GM12878 (cell line): ENCODE results near the gene SPEM2. TPM values are rescaled to one million over a fixed set of nuclear protein-coding genes. Genes with fewer than 3 reads are reported as not detected.

Source experiments
- ATAC-seq: fragments of 200-7000 bp; cut with Tn5 transposase; 3 replicates; pipeline ENCODE4 v1.9.1; 2020; ENCODE audit warnings: mild to moderate bottlenecking, moderate library complexity
- BruUV-seq: library from RNA; stranded (reverse); fragments of 400-500 nt; replicated peaks from 2 replicates; lab custom pipeline; 2021; lab: Mats Ljungman, UMichigan
- CTCF ChIA-PET: fragments of 300-600 bp; sonication (Branson Sonifier 250); formaldehyde crosslinking; extraction: SDS; loops from one replicate; lab custom pipeline; 2021; ENCODE audit warnings: inconsistent platforms; lab: Yijun Ruan, JAX
- POLR2A ChIA-PET: fragments of 350-600 bp; formaldehyde crosslinking; extraction: SDS; loops from one replicate; lab custom pipeline; 2021; ENCODE audit warnings: inconsistent platforms; lab: Charles Lee
- RAD21 ChIA-PET: fragments of 300-600 bp; sonication (Branson Sonifier 250); formaldehyde crosslinking; loops from one replicate; lab custom pipeline; 2023; ENCODE audit warnings: antibody characterized with exemption; ENCODE audit not compliant: unreplicated experiment; lab: Charles Lee
- SMC1A ChIA-PET: fragments of 300-600 bp; sonication (Branson Sonifier 250); formaldehyde crosslinking; loops from one replicate; lab custom pipeline; 2023; ENCODE audit not compliant: unreplicated experiment, uncharacterized antibody; lab: Charles Lee
- DNase-seq: peaks from one replicate; pipeline ENCODE4 v3.0.0-alpha.2; 2011; ENCODE audit warnings: low read depth, low spot score
- FAIRE-seq: peaks from 3 replicates; lab custom pipeline; 2011; peaks lifted over from hg19 to GRCh38; lab: Jason Lieb, UNC
- H2AFZ ChIP-seq: 2 replicates; pipeline ENCODE4 v1.6.0; 2011; ENCODE audit warnings: low read depth, low read length, control low read depth; ENCODE audit not compliant: control insufficient read depth
- H3K27ac ChIP-seq: 2 replicates; pipeline ENCODE4 v1.5.1; 2011; ENCODE audit warnings: control low read depth; ENCODE audit not compliant: control insufficient read depth, insufficient read depth
- H3K27me3 ChIP-seq, 2 experiments: replicated peaks in 1 of 2; 2 replicates each; pipeline versions ENCODE4 v1.6.0 to v1.6.1; 2011; ENCODE audit warnings: low read length in 1 of 2; ENCODE audit not compliant: control insufficient read depth in 2 of 2, insufficient read depth in 2 of 2
- H3K36me3 ChIP-seq, 2 experiments: 2 replicates each; pipeline ENCODE4 v1.5.1; 2011; ENCODE audit warnings: low read length in 1 of 2; ENCODE audit not compliant: control insufficient read depth in 2 of 2, insufficient read depth in 2 of 2
- H3K4me1 ChIP-seq: 2 replicates; pipeline ENCODE4 v1.6.1; 2011; ENCODE audit warnings: mild to moderate bottlenecking, low read length, moderate library complexity, mixed read lengths; ENCODE audit not compliant: control insufficient read depth, insufficient read depth
- H3K4me2 ChIP-seq: 2 replicates; pipeline ENCODE4 v1.6.0; 2011; ENCODE audit warnings: control low read depth; ENCODE audit not compliant: control insufficient read depth, insufficient read depth
- H3K4me3 ChIP-seq: fragments of 200-600 bp; sonication (generic); 2 replicates; pipeline ENCODE4 v1.5.1; 2016
- H3K79me2 ChIP-seq: 2 replicates; pipeline ENCODE4 v1.6.0; 2011; ENCODE audit warnings: low read length; ENCODE audit not compliant: control insufficient read depth, insufficient read depth
- H3K9ac ChIP-seq: 2 replicates; pipeline ENCODE4 v1.8.0; 2011; ENCODE audit warnings: low read length, control low read depth, mixed read lengths; ENCODE audit not compliant: control insufficient read depth, insufficient read depth
- H3K9me3 ChIP-seq: replicated peaks from 3 replicates; pipeline ENCODE4 v1.5.1; 2011; ENCODE audit warnings: mild to moderate bottlenecking, low read length; ENCODE audit not compliant: control insufficient read depth, insufficient read depth
- H4K20me1 ChIP-seq: 2 replicates; pipeline ENCODE4 v1.6.0; 2011; ENCODE audit not compliant: control insufficient read depth, insufficient read depth
- ASH2L ChIP-seq: fragments of 300-600, 200-600 bp; sonication (generic); IDR thresholded peaks from 2 replicates; pipeline ENCODE4 v1.6.1; 2017; ENCODE audit warnings: low read depth, mild to moderate bottlenecking, borderline replicate concordance
- CBX5 ChIP-seq: sonication (generic); IDR thresholded peaks from 2 replicates; pipeline ENCODE4 v1.6.1; 2016; ENCODE audit warnings: low read depth, moderate library complexity, mild to moderate bottlenecking, inconsistent platforms
- HDGF ChIP-seq: fragments of 450-650 bp; IDR thresholded peaks from 2 replicates; pipeline ENCODE4 v1.6.1; 2016; ENCODE audit warnings: antibody characterized with exemption
- NR2C2 ChIP-seq: IDR thresholded peaks from 2 replicates; pipeline ENCODE4 v1.6.1; 2011; ENCODE audit warnings: borderline replicate concordance, low read depth; ENCODE audit not compliant: control insufficient read depth, insufficient read length
- PBX3 ChIP-seq: IDR thresholded peaks from 2 replicates; pipeline ENCODE4 v1.6.1; 2011; ENCODE audit warnings: mild to moderate bottlenecking, low read depth, low read length, moderate library complexity; ENCODE audit not compliant: insufficient replicate concordance
- POLR2AphosphoS2 ChIP-seq: IDR thresholded peaks from 2 replicates; pipeline ENCODE4 v1.6.1; 2011; ENCODE audit warnings: low read depth, mild to moderate bottlenecking, low read length, improper control_type of control experiment, moderate library complexity
- RAD21 ChIP-seq: IDR thresholded peaks from 2 replicates; pipeline ENCODE4 v1.6.1; 2011; ENCODE audit warnings: mild to moderate bottlenecking, low read depth, low read length, moderate library complexity; ENCODE audit not compliant: insufficient read depth
- RELB ChIP-seq: fragments of 450-650 bp; IDR thresholded peaks from 2 replicates; pipeline ENCODE4 v1.6.1; 2017; ENCODE audit warnings: low read depth, mild to moderate bottlenecking, moderate library complexity
- SMARCA5 ChIP-seq: fragments of 450-650 bp; IDR thresholded peaks from 2 replicates; pipeline ENCODE4 v1.6.1; 2017; ENCODE audit warnings: mild to moderate bottlenecking
- SREBF2 ChIP-seq: IDR thresholded peaks from 2 replicates; pipeline ENCODE4 v1.6.1; 2012; ENCODE audit warnings: mild to moderate bottlenecking, low read length
- ZBTB4 ChIP-seq: fragments of 450-650 bp; formaldehyde crosslinking; IDR thresholded peaks from 2 replicates; pipeline ENCODE4 v1.4.0; 2022; ENCODE audit warnings: mild to moderate bottlenecking, moderate library complexity
- WGBS: methylation state at CpG from one replicate; pipeline ENCODE4 v1.1.6; 2016; ENCODE audit warnings: low lambda C conversion rate; ENCODE audit not compliant: insufficient replicate concordance, insufficient coverage; ENCODE audit errors: missing lambda C conversion rate; 5-methylcytosine and 5-hydroxymethylcytosine counted together
- in situ Hi-C: fragments of 300-500 bp; cut with MboI; formaldehyde crosslinking; loops from 9 replicates; pipeline ENCODE4 v1.14.3; 2018; ENCODE audit warnings: mixed read lengths
- intact Hi-C: fragments of 100-400 bp; cut with micrococcal nuclease; formaldehyde crosslinking; loops from one replicate; pipeline ENCODE4 v1.14.2; 2022; ENCODE audit not compliant: unreplicated experiment
- polyA plus RNA-seq, 11 experiments: library from polyadenylated mRNA; depleted of rRNA in 4 of 11; unstranded in 6 of 11; stranded (reverse) in 5 of 11; fragments of >200 nt; fragmentation: Nextera tagmentation in 4 of 11; fragmentation: Illumina TruSeq in 1 of 11; extraction: Ambion mirVana in 4 of 11; extraction: Trizol in 1 of 11; gene quantifications; 1 replicate in 1 of 11; 2 replicates in 10 of 11; pipeline versions ENCODE4 v1.2.1 to v1.2.3, GENCODE V29; 2011 to 2016; ENCODE audit warnings: inconsistent platforms in 2 of 11, missing spikeins in 2 of 11, low read depth in 1 of 11
- total RNA-seq, 4 experiments: library from RNA; depleted of rRNA in 3 of 4; stranded (reverse); fragments of >200 nt in 3 of 4; fragmentation: Illumina TruSeq in 1 of 4; extraction: Trizol in 1 of 4; gene quantifications; 2 replicates each; pipeline versions ENCODE4 v1.2.1 to v1.2.3, GENCODE V29; 2013 to 2021

The SPEM2 gene
- total and polyA plus RNA-seq, 10 of the 15 experiments (the other 5 are each of a cell fraction or from before 2014, with no cell fraction given): not detected

- TF ChIP-seq POLR2AphosphoS2 (no peak), ASH2L (no peak)
These were observed 11.3 kb downstream of the SPEM2 start (continued) for GRCh38 chr17:7436556-7437368.

- peaks cover 6% of the 10 kb centered on the region for H3K79me2 ChIP-seq
- no peak overlapping the region for H3K9ac ChIP-seq
- H3K4me1 ChIP-seq: peaks cover 29% of the 10 kb centered on the region
- ATAC-seq (no peak), FAIRE-seq (no peak), DNase-seq (no peak)
- H3K36me3 ChIP-seq: no peaks in the 10 kb centered on the region
- ChIA-PET SMC1A (interaction anchor here (1.3 to 3.4 kb wide), 3 partner anchors 82 to 124 kb away, joined by 5 to 35 read pairs (median 5); partner anchors contain the start of gene TNFSF13), CTCF (interaction anchor here (0.7 to 3.4 kb wide), 18 partner anchors 9 to 973 kb away, joined by 3 to 58 read pairs (median 6); partner anchors contain the start of genes ACAP1, CD68, CHRNB1 and POLR2A), POLR2A (interaction anchor here (1.3 to 8.2 kb wide), 6 partner anchors 8 to 81 kb away, joined by 3 to 63 read pairs (median 10); partner anchors contain the start of genes CHRNB1, POLR2A and ZBTB4), RAD21 (interaction anchor here (0.8 to 3.0 kb wide), 11 partner anchors 34 to 250 kb away, joined by 3 to 21 read pairs (median 5); partner anchors contain the start of genes CD68, MPDU1, POLR2A and TMEM256)
- BruUV-seq: no TSS peak
- H3K27me3 ChIP-seq: peaks cover 0 to 4% of the 10 kb centered on the region in 2 experiments; a peak in 2 of 4 replicates
- intact Hi-C loops (loop anchor here (5.0 to 10.0 kb wide), 4 partner anchors 35 to 393 kb away; partner anchors contain the start of genes KCTD11, SENP3, SLC16A11 and TMEM256), in situ Hi-C loops (no loop called here)
- peak overlapping the region; percentile 33; the same call in 1 of the 2 replicates for H3K4me3 ChIP-seq
- WGBS: 70% methylated on average over 30 of the region's 31 CpGs
- peak overlapping the region; percentile 85 for H3K4me2 ChIP-seq
- H4K20me1 ChIP-seq: no peaks in the 10 kb centered on the region
- H3K9me3 ChIP-seq: no peaks in the 10 kb centered on the region
- no peak overlapping the region for H2AFZ ChIP-seq
- TF ChIP-seq NR2C2 (no peak), CBX5 (no peak), SREBF2 (no peak), SMARCA5 (no peak), HDGF (no peak), ZBTB4 (CRISPR knock-in tag) (no peak), RELB (no peak), RAD21 (no peak), PBX3 (no peak)
- no peak overlapping the region for H3K27ac ChIP-seq
These were observed 12.0 kb downstream of the SPEM2 start for GRCh38 chr17:7437369-7437863.
